ENCODE measurements around the gene SNAP47. TPM values are rescaled to one million over a fixed set of nuclear protein-coding genes. Genes with fewer than 3 reads are reported as not detected.

SNAP47 gene
- total RNA-seq, 1 donor from 2014 or later = 24.2 TPM

DNA sequence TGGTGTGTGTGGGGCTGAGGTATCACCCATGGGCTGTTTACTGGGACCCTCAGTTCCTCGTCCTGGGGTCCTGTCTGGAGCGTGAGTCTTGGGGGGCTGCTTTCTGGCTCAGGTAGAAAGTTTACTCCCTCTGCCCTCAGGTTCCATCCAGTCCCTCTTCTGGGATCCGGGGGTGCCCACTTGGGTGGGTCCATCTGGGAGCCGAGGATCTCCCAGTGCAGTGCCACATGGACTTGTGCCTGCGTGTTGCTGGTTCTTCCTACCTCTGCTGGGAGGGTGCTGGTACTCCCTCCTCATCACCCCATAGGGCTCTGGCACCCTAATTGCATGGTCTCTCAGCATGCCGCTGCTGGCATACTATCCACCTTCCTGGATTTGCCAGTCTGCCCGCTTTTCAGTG is 14.0 kb downstream of the SNAP47 start:
- Mint-ChIP-seq H3K27ac (no peak overlapping the region), H3K27me3 (no peaks in the 10 kb centered on the region), H3K4me3 (no peak overlapping the region), H3K36me3 (ENCODE audit: low read depth) (peaks cover 48% of the 10 kb centered on the region), H3K4me1 (peaks cover 11% of the 10 kb centered on the region), H3K9me3 (no peaks in the 10 kb centered on the region)
- no peak for DNase-seq
- POLR2A ChIA-PET = no interaction called here
- CTCF ChIA-PET = no interaction called here
- no peak for ATAC-seq (ENCODE audit: low read depth)
- no peak for TF ChIP-seq CTCF (IDR thresholded peaks at IDR 0.05)
- intact Hi-C loops (cut with micrococcal nuclease) = no loop called here

DNA sequence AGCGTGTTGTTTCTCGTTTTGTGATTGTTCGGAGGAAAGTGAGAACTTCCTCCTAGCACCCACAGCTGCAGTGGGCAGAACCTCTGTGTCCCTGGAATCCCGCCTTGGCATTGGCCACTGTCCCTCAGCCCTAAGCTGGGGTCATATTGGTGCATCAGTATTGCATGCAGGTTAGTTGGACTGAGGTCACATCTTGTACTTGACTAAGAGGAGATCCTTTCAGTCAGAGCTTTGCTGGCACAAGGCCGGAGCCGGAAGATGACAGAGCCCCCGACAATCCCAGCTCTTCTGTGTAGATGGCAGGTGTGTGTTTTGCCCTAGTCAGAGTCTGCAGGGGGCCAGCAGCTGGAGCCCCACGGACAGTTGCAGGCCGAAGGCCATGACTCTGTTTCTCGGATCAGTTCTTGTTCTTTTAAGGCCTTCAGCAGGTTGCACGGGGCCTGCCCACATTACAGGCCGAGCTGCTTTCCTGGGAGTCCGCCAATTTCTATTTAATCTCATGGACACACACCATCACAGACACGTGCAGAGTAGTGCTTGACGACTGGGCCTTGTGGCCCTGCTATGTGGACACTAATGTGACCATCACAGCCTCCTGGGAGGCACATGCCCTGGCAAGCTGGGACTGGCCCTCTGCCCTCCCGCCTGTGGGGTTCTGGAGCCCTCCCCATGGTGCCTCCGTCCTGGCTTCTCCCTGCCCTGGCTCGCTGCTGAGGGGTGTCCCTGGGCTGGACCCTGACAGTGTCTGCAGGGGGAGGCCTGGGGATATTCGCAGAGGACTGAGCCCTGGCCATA is 14.9 kb downstream of the SNAP47 start:
- no peak overlapping the region for H3K4me3 Mint-ChIP-seq
- H3K36me3 Mint-ChIP-seq (ENCODE audit: low read depth) = peaks cover 54% of the 10 kb centered on the region
- no peak overlapping the region for H3K27ac Mint-ChIP-seq
- POLR2A ChIA-PET = no interaction called here
- H3K9me3 Mint-ChIP-seq = no peaks in the 10 kb centered on the region
- no peak for DNase-seq
- CTCF ChIA-PET = no interaction called here
- intact Hi-C loops (cut with micrococcal nuclease) = no loop called here
- no peak for ATAC-seq (ENCODE audit: low read depth)
- H3K4me1 Mint-ChIP-seq = peaks cover 11% of the 10 kb centered on the region
- no peak for TF ChIP-seq CTCF (IDR thresholded peaks at IDR 0.05)
- no peaks in the 10 kb centered on the region for H3K27me3 Mint-ChIP-seq

- no peak for TF ChIP-seq CTCF (IDR thresholded peaks at IDR 0.05)
- Mint-ChIP-seq H3K36me3 (ENCODE audit: low read depth) (peaks cover 61% of the 10 kb centered on the region), H3K27ac (no peak overlapping the region), H3K27me3 (no peaks in the 10 kb centered on the region), H3K4me3 (no peak overlapping the region), H3K4me1 (peaks cover 8% of the 10 kb centered on the region), H3K9me3 (no peaks in the 10 kb centered on the region)
- intact Hi-C loops (cut with micrococcal nuclease) = no loop called here
- ATAC-seq (ENCODE audit: low read depth) (no peak), DNase-seq (no peak)
- POLR2A ChIA-PET = no interaction called here
- CTCF ChIA-PET = interaction anchor here (1.1 kb wide), 1 partner anchor 8 kb away, joined by 3 read pairs; no protein-coding TSS in a partner anchor
Observed at GRCh38 chr1:227753999-227754711, 18.9 kb downstream of the SNAP47 start.

DNA sequence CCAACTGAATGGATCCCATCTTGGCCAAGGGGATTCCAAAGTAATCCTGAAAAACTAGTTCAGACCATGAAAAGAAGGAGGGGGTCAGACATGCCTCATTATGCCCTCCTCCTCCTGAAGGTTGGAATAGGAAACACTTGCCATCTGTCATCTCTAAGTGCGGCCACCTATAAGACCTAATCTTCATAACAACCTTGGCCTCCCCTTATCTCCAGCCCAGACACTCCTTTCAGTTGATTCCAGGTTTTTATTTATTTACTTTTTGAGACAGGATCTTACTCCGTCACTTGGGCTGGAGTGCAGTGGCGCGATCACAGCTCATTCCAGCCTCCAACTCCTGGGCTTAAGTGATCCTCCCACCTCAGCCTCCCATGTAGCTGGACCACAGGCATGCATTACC is 19.7 kb downstream of the SNAP47 start:
- Mint-ChIP-seq H3K27ac (no peak overlapping the region), H3K4me3 (no peak overlapping the region), H3K27me3 (no peaks in the 10 kb centered on the region), H3K36me3 (ENCODE audit: low read depth) (peaks cover 64% of the 10 kb centered on the region), H3K4me1 (peaks cover 8% of the 10 kb centered on the region), H3K9me3 (no peaks in the 10 kb centered on the region)
- no peak for DNase-seq
- ChIA-PET POLR2A (no interaction called here), CTCF (no interaction called here)
- intact Hi-C loops (cut with micrococcal nuclease) = no loop called here
- no peak for TF ChIP-seq CTCF (IDR thresholded peaks at IDR 0.05)
- ATAC-seq (ENCODE audit: low read depth) = no peak

- DNase-seq (no peak), ATAC-seq (ENCODE audit: low read depth) (no peak)
- TF ChIP-seq CTCF (IDR thresholded peaks at IDR 0.05) = no peak
- intact Hi-C loops (cut with micrococcal nuclease) = no loop called here
- H3K4me1 Mint-ChIP-seq = peaks cover 8% of the 10 kb centered on the region
- no peaks in the 10 kb centered on the region for H3K27me3 Mint-ChIP-seq
- POLR2A ChIA-PET = no interaction called here
- H3K9me3 Mint-ChIP-seq = no peaks in the 10 kb centered on the region
- H3K36me3 Mint-ChIP-seq (ENCODE audit: low read depth) = peaks cover 72% of the 10 kb centered on the region
- no peak overlapping the region for H3K27ac Mint-ChIP-seq
- CTCF ChIA-PET = no interaction called here
- no peak overlapping the region for H3K4me3 Mint-ChIP-seq
Observed at GRCh38 chr1:227756172-227756959, 21.1 kb downstream of the SNAP47 start.
